ENCODE measurements around the gene CCNDBP1. TPM values are rescaled to one million over a fixed set of nuclear protein-coding genes. Genes with fewer than 3 reads are reported as not detected.

Gene CCNDBP1
- total and polyA plus RNA-seq, 2 experiments from 2014 or later, result 23.9 to 33.5 TPM

- TF ChIP-seq EZH2phosphoT487 (IDR thresholded peaks at IDR 0.05; ENCODE audit: unreplicated experiment) (no peak), STAT1 (IDR thresholded peaks at IDR 0.05; ENCODE audit: unreplicated experiment) (no peak), ZNF462 (CRISPR knock-in tag; IDR thresholded peaks at IDR 0.05) (no peak), CTCF (conservative IDR thresholded peaks at IDR 0.05; ENCODE audit: low read depth in 2 of 2) (no peak)
Measured at GRCh38 chr15:43199945-43200488, 14.8 kb downstream of the CCNDBP1 start (continued).

GRCh38 chr15:43204016-43204901, 19.1 kb downstream of the CCNDBP1 start:
- Histone ChIP-seq H3F3A (replicated peaks; ENCODE audit: low read depth) (no peaks in the 10 kb centered on the region), H3K79me2 (replicated peaks; ENCODE audit: insufficient read depth) (no peaks in the 10 kb centered on the region), H3K4me2 (no peak overlapping the region), H3K27ac (ENCODE audit: low read depth) (no peak overlapping the region), H2AFZ (peak overlapping the region; percentile 28), H3K4me1 (ENCODE audit: insufficient read depth) (no peaks in the 10 kb centered on the region), H3K4me3 (no peak overlapping the region), H3K27me3 (ENCODE audit: insufficient read depth) (no peaks in the 10 kb centered on the region), H3K36me3 (ENCODE audit: insufficient read depth) (no peaks in the 10 kb centered on the region), H4K20me1 (replicated peaks; ENCODE audit: insufficient read depth) (no peaks in the 10 kb centered on the region), H3K9me2 (ENCODE audit: insufficient read depth) (no peaks in the 10 kb centered on the region)
- H3K27me3 Mint-ChIP-seq (ENCODE audit: insufficient read depth, low read depth, poor library complexity), result peaks cover 10% of the 10 kb centered on the region
- H3K4me1 Mint-ChIP-seq, result peaks cover 11% of the 10 kb centered on the region
- DNase-seq (ENCODE audit: low spot score) (peak; percentile 89), ATAC-seq (peak; percentile 76)
- H3K9me3 Mint-ChIP-seq, result no peaks in the 10 kb centered on the region; the same call in 2 of the 3 replicates
- H3K4me3 Mint-ChIP-seq, result no peak overlapping the region
- no peak for TF ChIP-seq NANOG (IDR thresholded peaks at IDR 0.05; ENCODE audit: borderline replicate concordance)
- peak; percentile 75 to 80 for TF ChIP-seq CTCF (conservative IDR thresholded peaks at IDR 0.05; ENCODE audit: low read depth in 2 of 2)
- H3K36me3 Mint-ChIP-seq (ENCODE audit: low read depth), result no peaks in the 10 kb centered on the region
- no peak overlapping the region for H3K27ac Mint-ChIP-seq
